HG02981 (cell line): ENCODE data around the gene RARG.
A peak's percentile ranks its signal among the peaks of the same experiment; 100 is the strongest.
"Not testable (repeated sequence)": the region's sequence is repeated elsewhere in the genome, so short reads cannot be mapped to it uniquely, and the experiment has no call there.

Source experiments
- ATAC-seq: cut with Tn5 transposase; IDR thresholded peaks from one replicate; pipeline ENCODE4 v1.9.1; 2021; ENCODE audit warnings: mild to moderate bottlenecking, moderate library complexity; ENCODE audit not compliant: unreplicated experiment

The RARG gene

GRCh38 chr12:53211476-53212381 lies 20.3 kb downstream of the RARG start:
- no peak for ATAC-seq

- no peak for ATAC-seq
These were observed 21.2 kb downstream of the RARG start for GRCh38 chr12:53210843-53211242.

- ATAC-seq: peak; percentile 31
These were observed 23.0 kb downstream of the RARG start for GRCh38 chr12:53208877-53209463.

- ATAC-seq: no peak
These were observed 23.6 kb downstream of the RARG start for GRCh38 chr12:53208435-53208834.

- peak; percentile 36 for ATAC-seq
These were observed 25.0 kb downstream of the RARG start, which contains the start of gene ITGB7 for GRCh38 chr12:53207042-53207441. ITGB7 (minus strand) TSS chr12:53207251; CDS start chr12:53200443, 6,808 bp downstream.

GRCh38 chr12:53205747-53206419 lies 26.1 kb downstream of the RARG start:
- ATAC-seq: peak; percentile 73

DNA sequence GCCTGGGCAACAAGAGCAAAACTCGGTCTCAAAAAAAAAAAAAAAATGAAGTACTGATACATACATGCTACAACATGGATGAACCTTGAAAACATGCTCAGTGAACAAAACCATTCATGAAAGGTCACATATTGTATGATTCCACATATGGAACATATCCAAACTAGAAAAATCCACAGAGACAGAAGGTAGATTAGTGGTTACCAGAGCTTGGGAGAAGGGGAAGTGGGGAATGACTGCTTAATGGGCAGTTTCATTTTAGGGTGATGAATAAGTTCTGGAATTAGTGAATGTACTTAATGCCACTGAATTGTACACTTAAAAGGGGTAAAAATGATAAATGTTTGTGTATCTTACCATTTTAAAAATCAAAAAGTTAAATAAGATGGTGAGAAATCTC lies 27.7 kb downstream of the RARG start:
- ATAC-seq: no peak

DNA sequence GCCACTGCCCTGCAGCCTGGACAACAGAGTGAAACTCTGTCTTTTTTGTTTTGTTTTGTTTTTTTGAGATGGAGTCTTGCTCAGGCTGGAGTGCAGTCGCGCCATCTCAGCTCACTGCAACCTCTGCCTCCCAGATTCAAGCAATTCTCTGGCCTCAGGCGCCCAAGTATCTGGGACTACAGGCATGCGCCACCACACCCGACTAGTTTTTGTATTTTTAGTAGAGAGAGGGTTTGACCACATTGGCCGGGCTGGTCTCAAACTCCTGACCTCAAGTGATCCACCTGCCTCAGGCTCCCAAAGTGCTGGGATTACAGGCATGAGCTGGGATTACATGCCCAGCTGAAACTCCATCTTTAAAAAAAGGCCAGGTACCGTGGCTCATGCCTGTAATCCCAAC lies 29.7 kb downstream of the RARG start:
- not testable (repeated sequence) for ATAC-seq

DNA sequence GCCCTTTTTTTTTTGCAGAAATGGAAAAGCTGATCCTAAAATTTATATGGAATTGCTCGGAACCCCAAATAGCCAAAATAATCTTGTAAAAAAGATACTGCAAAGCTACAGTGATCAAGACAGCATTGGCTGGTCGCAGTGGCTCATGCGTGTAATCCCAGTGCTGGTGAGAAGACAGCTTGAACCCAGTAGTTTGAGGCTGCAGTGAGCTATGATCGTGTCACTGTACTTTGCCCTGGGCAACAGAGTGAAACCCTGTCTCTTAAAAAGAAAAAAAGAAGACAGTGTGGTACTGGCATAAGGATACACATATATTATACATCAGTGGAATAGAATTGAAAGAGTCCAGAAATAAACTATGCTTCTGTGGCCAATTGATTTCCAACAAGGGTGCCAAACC lies 30.4 kb downstream of the RARG start:
- ATAC-seq: no peak

GRCh38 chr12:53201177-53201541 lies 30.9 kb downstream of the RARG start:
- no peak for ATAC-seq

- peak; percentile 41 for ATAC-seq
These were observed 31.4 kb downstream of the RARG start for GRCh38 chr12:53200458-53201176.

DNA sequence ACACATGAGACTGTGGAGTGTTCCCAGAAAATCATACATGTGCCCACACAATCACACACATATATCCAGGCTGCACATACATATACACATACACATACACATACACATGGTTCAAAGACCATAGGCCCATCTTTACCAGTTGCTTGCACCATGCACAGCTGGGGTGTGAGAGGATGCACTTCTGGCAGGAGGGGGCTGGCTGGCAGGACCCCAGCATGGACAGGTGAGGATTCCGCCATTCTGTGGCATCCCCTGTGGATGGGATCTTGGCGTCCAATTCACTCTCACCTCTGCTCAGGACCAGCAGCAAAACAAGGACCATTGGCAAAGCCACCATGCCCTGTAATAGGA lies 31.9 kb downstream of the RARG start:
- no peak for ATAC-seq

GRCh38 chr12:53199700-53200099 lies 32.3 kb downstream of the RARG start:
- ATAC-seq: no peak

- ATAC-seq: no peak
These were observed 33.4 kb downstream of the RARG start for GRCh38 chr12:53198486-53199110.

GRCh38 chr12:53197011-53197640 lies 34.9 kb downstream of the RARG start:
- ATAC-seq: no peak

GRCh38 chr12:53196486-53196885 lies 35.5 kb downstream of the RARG start:
- ATAC-seq: no peak

- ATAC-seq: no peak
These were observed 36.2 kb downstream of the RARG start for GRCh38 chr12:53195516-53196420.

GRCh38 chr12:53194973-53195372 lies 37.0 kb downstream of the RARG start:
- ATAC-seq: no peak

DNA sequence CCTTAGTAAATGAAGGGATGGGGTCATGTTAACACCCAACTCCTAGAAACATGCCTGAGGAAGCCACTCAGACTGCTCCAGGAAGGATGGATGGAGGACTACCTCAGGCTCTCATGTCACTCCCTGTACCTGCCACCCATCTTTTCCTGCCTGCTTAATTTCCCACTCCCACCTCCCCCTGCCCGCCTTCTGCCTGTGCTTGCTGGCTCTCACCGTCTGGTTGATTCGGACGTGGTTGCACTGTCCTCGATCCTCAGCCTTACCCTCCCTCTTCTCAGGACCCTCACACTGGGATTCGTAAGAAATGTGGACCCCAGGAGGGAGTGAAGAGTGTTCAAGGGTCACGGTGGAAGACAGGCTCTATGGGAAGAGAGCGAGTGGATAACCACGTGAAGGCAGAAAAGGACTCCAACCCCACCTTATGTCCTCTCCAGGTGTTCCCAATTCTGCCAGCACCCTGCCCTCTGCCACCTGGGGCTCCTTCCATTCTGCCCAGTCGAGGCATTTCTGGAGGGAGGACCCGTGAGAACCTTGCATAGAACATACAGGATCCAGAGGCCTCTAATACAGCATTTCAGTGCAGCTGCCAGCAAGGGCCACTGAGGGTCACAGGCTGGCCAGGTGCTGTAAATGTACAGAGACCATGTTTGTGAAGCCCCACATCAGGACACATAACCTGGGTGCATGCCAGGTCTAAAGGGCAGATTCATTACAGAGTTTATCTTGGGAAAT lies 37.9 kb downstream of the RARG start:
- ATAC-seq: no peak
